HepG2 (cell line): Measurements from ENCODE around the gene CHID1. TPM values are rescaled to one million over a fixed set of nuclear protein-coding genes. Genes with fewer than 3 reads are reported as not detected.

ENCODE experiments used
- AFF4 ChIP-seq: sonication (generic); formaldehyde crosslinking; IDR thresholded peaks from 2 replicates; pipeline ENCODE4 v1.4.0; 2020; ENCODE audit warnings: missing genetic modification reagents
- MED13 ChIP-seq: sonication (generic); formaldehyde crosslinking; IDR thresholded peaks from 2 replicates; pipeline ENCODE4 v1.5.0; 2020; ENCODE audit warnings: missing genetic modification reagents
- MIXL1 ChIP-seq: IDR thresholded peaks from 2 replicates; pipeline ENCODE4 v1.6.1; 2016
- RELA ChIP-seq: sonication (generic); formaldehyde crosslinking; IDR thresholded peaks from 2 replicates; pipeline ENCODE4 v1.4.0; 2020; ENCODE audit warnings: missing genetic modification reagents
- ZMYM4 ChIP-seq: sonication (generic); formaldehyde crosslinking; IDR thresholded peaks from 2 replicates; pipeline ENCODE4 v1.8.1; 2023; ENCODE audit warnings: mild to moderate bottlenecking, missing genetic modification reagents
- ZNF761 ChIP-seq: sonication (generic); formaldehyde crosslinking; conservative IDR thresholded peaks from 2 replicates; pipeline ENCODE4 v1.4.0; 2020; ENCODE audit warnings: mild to moderate bottlenecking, missing genetic modification reagents
- polyA plus RNA-seq, 8 experiments: library from polyadenylated mRNA; depleted of rRNA in 3 of 8; stranded (reverse) in 7 of 8; unstranded in 1 of 8; fragments of >200 nt; fragmentation: Illumina TruSeq in 4 of 8; extraction: Trizol in 4 of 8; gene quantifications; 2 replicates each; pipeline versions ENCODE4 v1.2.1 to v1.2.3, GENCODE V29; 2011 to 2016; ENCODE audit warnings: low read depth in 4 of 8, missing spikeins in 1 of 8, mixed read lengths in 1 of 8; ENCODE audit not compliant: insufficient read depth in 1 of 8
- total RNA-seq, 5 experiments: library from RNA; depleted of rRNA; stranded (reverse); fragments of >200 nt; fragmentation: Illumina TruSeq; extraction: Trizol; gene quantifications; 2 replicates each; pipeline ENCODE4 v1.2.3, GENCODE V29; 2016; ENCODE audit warnings: low read depth in 1 of 5
- TF ChIP-seq, protein P1 (sequence below): sonication (generic); formaldehyde crosslinking; IDR thresholded peaks from 2 replicates; pipeline ENCODE4 v1.4.0; 2020; ENCODE audit warnings: missing genetic modification reagents
- TF ChIP-seq, protein P2 (sequence below): sonication (generic); formaldehyde crosslinking; IDR thresholded peaks from 2 replicates; pipeline ENCODE4 v1.4.0; 2020; ENCODE audit warnings: mild to moderate bottlenecking, missing genetic modification reagents

CHID1 gene
- total and polyA plus RNA-seq, 2 of the 13 experiments (the other 11 are each of a cell fraction or from before 2014, with no cell fraction given), result 65.1 to 93.6 TPM

DNA sequence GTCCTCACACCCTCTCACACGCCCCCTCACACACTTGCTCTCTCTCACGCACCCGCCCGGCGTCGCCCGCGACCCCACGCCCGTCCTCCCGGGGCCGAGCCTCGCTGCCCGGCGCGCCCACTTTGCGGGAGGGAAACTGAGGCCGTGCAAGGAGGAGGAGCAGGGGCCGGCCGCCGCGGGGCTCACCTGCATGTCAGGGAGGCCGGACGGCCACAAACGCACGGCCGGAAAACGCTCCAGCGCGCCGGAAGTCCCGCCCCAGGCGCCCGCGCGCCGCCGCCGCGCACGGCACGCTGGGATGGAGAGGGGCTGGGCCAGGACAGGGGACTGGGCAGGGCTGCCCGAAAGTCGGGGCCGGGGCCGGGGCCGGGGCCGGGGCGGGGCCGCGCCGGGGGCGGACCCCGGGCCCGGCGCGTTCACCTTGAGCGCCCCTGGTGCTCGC, at the start of gene CHID1 (continued):
- TF ChIP-seq, protein P1, sequence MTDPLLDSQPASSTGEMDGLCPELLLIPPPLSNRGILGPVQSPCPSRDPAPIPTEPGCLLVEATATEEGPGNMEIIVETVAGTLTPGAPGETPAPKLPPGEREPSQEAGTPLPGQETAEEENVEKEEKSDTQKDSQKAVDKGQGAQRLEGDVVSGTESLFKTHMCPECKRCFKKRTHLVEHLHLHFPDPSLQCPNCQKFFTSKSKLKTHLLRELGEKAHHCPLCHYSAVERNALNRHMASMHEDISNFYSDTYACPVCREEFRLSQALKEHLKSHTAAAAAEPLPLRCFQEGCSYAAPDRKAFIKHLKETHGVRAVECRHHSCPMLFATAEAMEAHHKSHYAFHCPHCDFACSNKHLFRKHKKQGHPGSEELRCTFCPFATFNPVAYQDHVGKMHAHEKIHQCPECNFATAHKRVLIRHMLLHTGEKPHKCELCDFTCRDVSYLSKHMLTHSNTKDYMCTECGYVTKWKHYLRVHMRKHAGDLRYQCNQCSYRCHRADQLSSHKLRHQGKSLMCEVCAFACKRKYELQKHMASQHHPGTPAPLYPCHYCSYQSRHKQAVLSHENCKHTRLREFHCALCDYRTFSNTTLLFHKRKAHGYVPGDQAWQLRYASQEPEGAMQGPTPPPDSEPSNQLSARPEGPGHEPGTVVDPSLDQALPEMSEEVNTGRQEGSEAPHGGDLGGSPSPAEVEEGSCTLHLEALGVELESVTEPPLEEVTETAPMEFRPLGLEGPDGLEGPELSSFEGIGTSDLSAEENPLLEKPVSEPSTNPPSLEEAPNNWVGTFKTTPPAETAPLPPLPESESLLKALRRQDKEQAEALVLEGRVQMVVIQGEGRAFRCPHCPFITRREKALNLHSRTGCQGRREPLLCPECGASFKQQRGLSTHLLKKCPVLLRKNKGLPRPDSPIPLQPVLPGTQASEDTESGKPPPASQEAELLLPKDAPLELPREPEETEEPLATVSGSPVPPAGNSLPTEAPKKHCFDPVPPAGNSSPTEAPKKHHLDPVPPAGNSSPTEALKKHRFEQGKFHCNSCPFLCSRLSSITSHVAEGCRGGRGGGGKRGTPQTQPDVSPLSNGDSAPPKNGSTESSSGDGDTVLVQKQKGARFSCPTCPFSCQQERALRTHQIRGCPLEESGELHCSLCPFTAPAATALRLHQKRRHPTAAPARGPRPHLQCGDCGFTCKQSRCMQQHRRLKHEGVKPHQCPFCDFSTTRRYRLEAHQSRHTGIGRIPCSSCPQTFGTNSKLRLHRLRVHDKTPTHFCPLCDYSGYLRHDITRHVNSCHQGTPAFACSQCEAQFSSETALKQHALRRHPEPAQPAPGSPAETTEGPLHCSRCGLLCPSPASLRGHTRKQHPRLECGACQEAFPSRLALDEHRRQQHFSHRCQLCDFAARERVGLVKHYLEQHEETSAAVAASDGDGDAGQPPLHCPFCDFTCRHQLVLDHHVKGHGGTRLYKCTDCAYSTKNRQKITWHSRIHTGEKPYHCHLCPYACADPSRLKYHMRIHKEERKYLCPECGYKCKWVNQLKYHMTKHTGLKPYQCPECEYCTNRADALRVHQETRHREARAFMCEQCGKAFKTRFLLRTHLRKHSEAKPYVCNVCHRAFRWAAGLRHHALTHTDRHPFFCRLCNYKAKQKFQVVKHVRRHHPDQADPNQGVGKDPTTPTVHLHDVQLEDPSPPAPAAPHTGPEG (CRISPR knock-in tag), result no peak
- TF ChIP-seq AFF4 (CRISPR knock-in tag) (no peak), MIXL1 (no peak), ZNF761 (CRISPR knock-in tag) (no peak), RELA (CRISPR knock-in tag) (no peak), ZMYM4 (CRISPR knock-in tag) (peak; percentile 37; the same call in 1 of the 2 replicates), MED13 (CRISPR knock-in tag) (no peak)
- TF ChIP-seq, protein P2, sequence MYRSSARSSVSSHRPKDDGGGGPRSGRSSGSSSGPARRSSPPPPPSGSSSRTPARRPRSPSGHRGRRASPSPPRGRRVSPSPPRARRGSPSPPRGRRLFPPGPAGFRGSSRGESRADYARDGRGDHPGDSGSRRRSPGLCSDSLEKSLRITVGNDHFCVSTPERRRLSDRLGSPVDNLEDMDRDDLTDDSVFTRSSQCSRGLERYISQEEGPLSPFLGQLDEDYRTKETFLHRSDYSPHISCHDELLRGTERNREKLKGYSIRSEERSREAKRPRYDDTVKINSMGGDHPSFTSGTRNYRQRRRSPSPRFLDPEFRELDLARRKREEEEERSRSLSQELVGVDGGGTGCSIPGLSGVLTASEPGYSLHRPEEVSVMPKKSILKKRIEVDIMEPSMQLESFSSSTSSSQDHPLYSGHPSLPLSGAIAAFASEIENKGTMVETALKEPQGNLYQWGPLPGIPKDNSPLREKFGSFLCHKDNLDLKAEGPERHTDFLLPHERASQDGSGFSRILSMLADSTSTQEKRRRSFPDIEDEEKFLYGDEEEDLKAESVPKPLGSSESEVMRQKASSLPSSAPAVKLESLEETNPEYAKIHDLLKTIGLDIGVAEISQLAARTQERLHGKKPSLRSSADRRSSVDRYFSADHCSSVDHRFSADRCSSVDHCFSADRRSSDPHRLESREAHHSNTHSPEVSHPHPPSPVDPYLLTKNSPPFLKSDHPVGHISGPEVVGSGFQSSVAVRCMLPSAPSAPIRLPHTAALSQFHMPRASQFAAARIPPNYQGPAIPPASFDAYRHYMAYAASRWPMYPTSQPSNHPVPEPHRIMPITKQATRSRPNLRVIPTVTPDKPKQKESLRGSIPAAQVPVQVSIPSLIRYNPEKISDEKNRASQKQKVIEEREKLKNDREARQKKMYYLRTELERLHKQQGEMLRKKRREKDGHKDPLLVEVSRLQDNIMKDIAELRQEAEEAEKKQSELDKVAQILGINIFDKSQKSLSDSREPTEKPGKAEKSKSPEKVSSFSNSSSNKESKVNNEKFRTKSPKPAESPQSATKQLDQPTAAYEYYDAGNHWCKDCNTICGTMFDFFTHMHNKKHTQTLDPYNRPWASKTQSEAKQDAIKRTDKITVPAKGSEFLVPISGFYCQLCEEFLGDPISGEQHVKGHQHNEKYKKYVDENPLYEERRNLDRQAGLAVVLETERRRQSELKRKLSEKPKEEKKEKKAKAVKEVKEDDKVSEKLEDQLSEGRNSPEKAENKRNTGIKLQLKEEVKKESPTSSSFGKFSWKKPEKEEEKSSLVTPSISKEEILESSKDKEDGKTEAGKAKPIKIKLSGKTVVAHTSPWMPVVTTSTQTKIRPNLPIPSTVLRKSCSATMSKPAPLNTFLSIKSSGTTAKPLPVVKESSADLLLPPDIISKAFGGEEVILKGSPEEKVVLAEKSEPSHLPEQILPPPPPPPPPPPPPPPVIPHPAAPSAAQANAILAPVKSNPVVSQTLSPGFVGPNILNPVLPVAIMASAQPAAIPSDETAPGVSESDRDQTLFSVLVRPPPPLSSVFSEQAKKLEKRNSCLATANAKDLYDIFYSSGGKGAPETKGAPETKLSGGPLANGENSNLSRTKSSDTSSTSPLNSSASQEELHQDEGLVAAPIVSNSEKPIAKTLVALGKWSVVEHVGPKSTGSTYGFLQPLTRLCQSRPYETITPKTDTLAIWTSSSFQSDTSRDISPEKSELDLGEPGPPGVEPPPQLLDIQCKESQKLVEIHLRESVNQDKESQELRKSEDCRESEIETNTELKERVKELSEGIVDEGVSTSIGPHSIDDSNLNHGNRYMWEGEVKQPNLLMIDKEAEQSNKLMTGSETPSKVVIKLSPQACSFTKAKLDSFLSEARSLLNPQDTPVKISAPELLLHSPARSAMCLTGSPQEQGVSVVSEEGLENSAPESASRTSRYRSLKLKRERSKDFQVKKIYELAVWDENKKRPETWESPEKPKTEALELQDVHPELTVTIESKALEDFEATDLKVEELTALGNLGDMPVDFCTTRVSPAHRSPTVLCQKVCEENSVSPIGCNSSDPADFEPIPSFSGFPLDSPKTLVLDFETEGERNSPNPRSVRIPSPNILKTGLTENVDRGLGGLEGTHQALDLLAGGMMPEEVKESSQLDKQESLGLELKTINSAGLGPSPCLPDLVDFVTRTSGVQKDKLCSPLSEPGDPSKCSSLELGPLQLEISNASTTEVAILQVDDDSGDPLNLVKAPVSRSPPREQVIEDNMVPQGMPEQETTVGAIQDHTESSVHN (CRISPR knock-in tag), result no peak
